Measurements from ENCODE around the gene ITPR1.

ITPR1 gene

GRCh38 chr3:4864503-4864902, 371.4 kb downstream of the ITPR1 start:
- in situ Hi-C loops (cut with MboI; ENCODE audit: low sequenced_read_pairs): no loop called here

GRCh38 chr3:4865714-4866113, 372.6 kb downstream of the ITPR1 start:
- in situ Hi-C loops (cut with MboI; ENCODE audit: low sequenced_read_pairs): no loop called here

GRCh38 chr3:4866866-4867265, 373.7 kb downstream of the ITPR1 start:
- in situ Hi-C loops (cut with MboI; ENCODE audit: low sequenced_read_pairs): no loop called here

- in situ Hi-C loops (cut with MboI; ENCODE audit: low sequenced_read_pairs): no loop called here
Measured at GRCh38 chr3:4877173-4877787, 384.1 kb downstream of the ITPR1 start.

GRCh38 chr3:4880850-4881249, 387.7 kb downstream of the ITPR1 start:
- in situ Hi-C loops (cut with MboI; ENCODE audit: low sequenced_read_pairs): no loop called here

- in situ Hi-C loops (cut with MboI; ENCODE audit: low sequenced_read_pairs): no loop called here
Measured at GRCh38 chr3:4882548-4882947, 389.4 kb downstream of the ITPR1 start.

GRCh38 chr3:4883011-4883410, 389.9 kb downstream of the ITPR1 start:
- in situ Hi-C loops (cut with MboI; ENCODE audit: low sequenced_read_pairs): no loop called here

GRCh38 chr3:4884888-4885287, 391.7 kb downstream of the ITPR1 start:
- in situ Hi-C loops (cut with MboI; ENCODE audit: low sequenced_read_pairs): no loop called here

- in situ Hi-C loops (cut with MboI; ENCODE audit: low sequenced_read_pairs): no loop called here
Measured at GRCh38 chr3:4885316-4885715, 392.2 kb downstream of the ITPR1 start.

- in situ Hi-C loops (cut with MboI; ENCODE audit: low sequenced_read_pairs): no loop called here
Measured at GRCh38 chr3:4886448-4886847, 393.3 kb downstream of the ITPR1 start.

GRCh38 chr3:4887177-4887576, 394.0 kb downstream of the ITPR1 start:
- in situ Hi-C loops (cut with MboI; ENCODE audit: low sequenced_read_pairs): no loop called here

GRCh38 chr3:4888913-4889846, 396.0 kb downstream of the ITPR1 start:
- in situ Hi-C loops (cut with MboI; ENCODE audit: low sequenced_read_pairs): no loop called here

- in situ Hi-C loops (cut with MboI; ENCODE audit: low sequenced_read_pairs): no loop called here
Measured at GRCh38 chr3:4889896-4890295, 396.7 kb downstream of the ITPR1 start.

- in situ Hi-C loops (cut with MboI; ENCODE audit: low sequenced_read_pairs): no loop called here
Measured at GRCh38 chr3:4894891-4895530, 401.9 kb downstream of the ITPR1 start.

GRCh38 chr3:4895838-4896237, 402.7 kb downstream of the ITPR1 start:
- in situ Hi-C loops (cut with MboI; ENCODE audit: low sequenced_read_pairs): no loop called here

Measured in HL-60/S4 treated with retinoic acid at 250 ng/mL for 4 days and 3 days (cell line).